ENCODE data around the gene OSTN. TPM values are rescaled to one million over a fixed set of nuclear protein-coding genes. Genes with fewer than 3 reads are reported as not detected.
"Not testable (repeated sequence)": the region's sequence is repeated elsewhere in the genome, so short reads cannot be mapped to it uniquely, and the experiment has no call there.

The OSTN gene
- total RNA-seq, result not detected in 2 replicates

GRCh38 chr3:191198932-191199331, at the start of gene OSTN:
Gene OSTN, plus strand, starts transcription at chr3:191199241. Its CDS starts 13,292 bp downstream, at chr3:191212533.
- DNase-seq (ENCODE audit: low read depth in 2 of 2), result no peak

- no peak for DNase-seq (ENCODE audit: low read depth in 2 of 2)
Measured at GRCh38 chr3:191151653-191152052, 47.4 kb upstream of the OSTN start.

- no peak for DNase-seq (ENCODE audit: low read depth in 2 of 2)
Measured at GRCh38 chr3:191154827-191155226, 44.2 kb upstream of the OSTN start.

GRCh38 chr3:191158247-191158646, 40.8 kb upstream of the OSTN start:
- DNase-seq (ENCODE audit: low read depth in 2 of 2), result no peak

GRCh38 chr3:191158815-191159214, 40.2 kb upstream of the OSTN start:
- no peak for DNase-seq (ENCODE audit: low read depth in 2 of 2)

GRCh38 chr3:191165802-191166201, 33.2 kb upstream of the OSTN start:
- DNase-seq (ENCODE audit: low read depth in 2 of 2), result no peak

GRCh38 chr3:191166368-191166767, 32.7 kb upstream of the OSTN start:
- DNase-seq (ENCODE audit: low read depth in 2 of 2), result no peak

GRCh38 chr3:191169566-191169965, 29.5 kb upstream of the OSTN start:
- DNase-seq (ENCODE audit: low read depth in 2 of 2), result no peak

- no peak for DNase-seq (ENCODE audit: low read depth in 2 of 2)
Measured at GRCh38 chr3:191170097-191170496, 28.9 kb upstream of the OSTN start.

GRCh38 chr3:191175102-191175501, 23.9 kb upstream of the OSTN start:
- no peak for DNase-seq (ENCODE audit: low read depth in 2 of 2)

- DNase-seq (ENCODE audit: low read depth in 2 of 2), result no peak
Measured at GRCh38 chr3:191176038-191176785, 22.8 kb upstream of the OSTN start.

GRCh38 chr3:191185382-191185781, 13.7 kb upstream of the OSTN start:
- not testable (repeated sequence) for DNase-seq (ENCODE audit: low read depth in 2 of 2)

GRCh38 chr3:191188246-191188645, 10.8 kb upstream of the OSTN start:
- not testable (repeated sequence) for DNase-seq (ENCODE audit: low read depth in 2 of 2)

- DNase-seq (ENCODE audit: low read depth in 2 of 2), result not testable (repeated sequence)
Measured at GRCh38 chr3:191192270-191192669, 6.8 kb upstream of the OSTN start.

GRCh38 chr3:191192941-191193340, 6.1 kb upstream of the OSTN start:
- no peak for DNase-seq (ENCODE audit: low read depth in 2 of 2)

GRCh38 chr3:191197761-191198306, 1.2 kb upstream of the OSTN start:
- DNase-seq (ENCODE audit: low read depth in 2 of 2), result no peak

GRCh38 chr3:191198480-191198879, 561 bp upstream of the OSTN start:
- DNase-seq (ENCODE audit: low read depth in 2 of 2), result no peak

GRCh38 chr3:191210032-191210431, 11.0 kb downstream of the OSTN start:
- no peak for DNase-seq (ENCODE audit: low read depth in 2 of 2)

GRCh38 chr3:191216510-191216909, 17.5 kb downstream of the OSTN start:
- DNase-seq (ENCODE audit: low read depth in 2 of 2), result no peak

GRCh38 chr3:191217301-191217700, 18.3 kb downstream of the OSTN start:
- no peak for DNase-seq (ENCODE audit: low read depth in 2 of 2)

- DNase-seq (ENCODE audit: low read depth in 2 of 2), result no peak
Measured at GRCh38 chr3:191220908-191221307, 21.9 kb downstream of the OSTN start.

- no peak for DNase-seq (ENCODE audit: low read depth in 2 of 2)
Measured at GRCh38 chr3:191221638-191222037, 22.6 kb downstream of the OSTN start.

- DNase-seq (ENCODE audit: low read depth in 2 of 2), result no peak
Measured at GRCh38 chr3:191227541-191227940, 28.5 kb downstream of the OSTN start.
